GM19240 (cell line): ENCODE data around the gene ASCL5.

Experiments
- DNase-seq: peaks from one replicate; pipeline ENCODE4 v3.0.0; 2011; ENCODE audit warnings: low spot score; ENCODE audit not compliant: insufficient read length

Gene ASCL5

DNA sequence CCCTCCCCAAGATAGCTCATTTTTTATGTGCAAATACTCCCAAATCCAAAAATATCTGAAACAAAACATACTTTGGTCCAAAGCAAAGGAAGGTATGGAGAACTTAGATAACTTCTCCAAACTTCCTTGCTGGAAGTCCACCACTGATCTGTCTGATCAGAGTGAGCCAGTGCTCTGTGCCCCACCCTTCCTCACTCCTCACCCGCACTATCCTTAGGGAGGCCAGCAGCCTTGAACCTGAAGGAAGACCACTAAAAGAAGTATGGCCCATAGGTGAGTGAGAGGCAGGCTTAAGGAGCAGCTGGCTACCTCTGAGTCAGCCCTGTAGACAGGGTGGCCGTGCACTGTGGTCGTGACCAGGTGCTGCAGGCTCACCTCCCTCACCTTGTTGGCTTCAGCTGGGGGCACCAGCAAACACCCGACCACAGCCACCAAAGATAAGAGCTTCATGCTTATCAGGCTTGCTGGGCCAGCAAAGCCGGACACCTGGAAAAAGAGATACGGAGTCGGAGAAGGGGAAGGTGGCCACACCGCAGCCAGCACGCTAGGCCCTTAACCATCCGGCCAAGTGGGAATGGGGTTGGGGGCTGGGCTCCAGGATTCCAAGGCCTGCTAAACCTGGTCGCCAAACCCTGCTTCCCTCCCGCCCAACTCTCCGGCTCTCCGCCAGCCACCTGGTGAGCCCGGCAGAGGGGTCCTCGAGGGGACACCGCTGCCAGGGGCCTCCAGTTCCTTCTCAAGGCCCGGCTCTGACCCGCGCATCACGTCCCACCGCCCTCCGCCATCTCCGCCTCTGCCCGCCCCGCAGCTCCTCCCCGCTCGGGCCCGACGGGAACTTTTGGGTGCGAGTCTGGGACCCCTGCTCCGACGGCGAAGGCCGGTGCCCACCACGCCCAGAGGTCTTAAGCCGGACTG is 26.7 kb upstream of the ASCL5 start:
- DNase-seq, result peak; percentile 76

DNA sequence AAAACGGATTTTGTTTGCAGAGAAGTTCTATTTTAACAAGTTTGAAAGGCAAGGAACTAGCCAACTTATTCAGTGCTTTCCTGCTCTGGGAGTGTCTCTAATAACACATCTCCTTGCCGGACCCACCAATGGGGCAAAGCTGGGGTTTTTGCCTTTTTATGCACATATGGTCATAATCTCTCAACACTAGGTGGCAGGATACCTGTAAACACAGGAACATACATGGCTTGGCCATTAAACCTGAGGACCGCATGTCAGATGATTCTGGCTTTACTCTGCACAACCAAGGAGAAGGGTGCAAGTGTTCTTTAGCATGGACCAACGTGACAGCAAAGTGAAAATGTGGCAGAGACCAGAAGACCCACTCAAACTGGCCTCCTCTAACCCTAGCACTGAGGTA is 22.4 kb upstream of the ASCL5 start:
- peak; percentile 52 for DNase-seq

DNA sequence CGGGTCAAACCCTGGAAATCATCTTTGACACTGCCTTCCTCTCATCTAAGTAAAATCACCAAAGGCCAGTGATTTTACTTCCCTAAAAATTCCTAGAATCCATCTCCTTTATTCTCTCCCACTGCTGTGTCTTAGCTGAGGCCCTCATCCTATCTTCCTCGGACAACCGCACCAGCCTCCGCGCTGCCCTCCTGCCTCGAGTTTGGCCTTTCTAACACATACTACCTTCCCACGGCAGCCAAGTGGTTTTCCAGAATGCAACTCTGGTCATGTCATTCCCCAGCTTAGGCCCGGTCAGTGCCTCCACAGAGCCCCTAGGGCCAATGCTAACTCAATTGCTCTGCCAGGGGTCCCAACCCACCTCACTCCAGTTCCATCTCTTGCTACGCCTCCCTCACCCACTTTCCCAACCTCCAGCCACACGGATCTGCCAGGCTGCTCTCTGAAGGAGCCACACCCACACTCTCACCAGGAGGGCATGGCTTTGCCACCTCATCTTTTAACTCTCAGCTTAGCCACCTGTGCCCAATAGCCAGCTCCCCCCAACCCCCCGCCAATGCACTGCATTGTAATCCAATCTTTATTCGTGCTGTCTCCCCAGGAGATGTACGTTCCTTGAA is 20.5 kb upstream of the ASCL5 start:
- DNase-seq, result no peak

DNA sequence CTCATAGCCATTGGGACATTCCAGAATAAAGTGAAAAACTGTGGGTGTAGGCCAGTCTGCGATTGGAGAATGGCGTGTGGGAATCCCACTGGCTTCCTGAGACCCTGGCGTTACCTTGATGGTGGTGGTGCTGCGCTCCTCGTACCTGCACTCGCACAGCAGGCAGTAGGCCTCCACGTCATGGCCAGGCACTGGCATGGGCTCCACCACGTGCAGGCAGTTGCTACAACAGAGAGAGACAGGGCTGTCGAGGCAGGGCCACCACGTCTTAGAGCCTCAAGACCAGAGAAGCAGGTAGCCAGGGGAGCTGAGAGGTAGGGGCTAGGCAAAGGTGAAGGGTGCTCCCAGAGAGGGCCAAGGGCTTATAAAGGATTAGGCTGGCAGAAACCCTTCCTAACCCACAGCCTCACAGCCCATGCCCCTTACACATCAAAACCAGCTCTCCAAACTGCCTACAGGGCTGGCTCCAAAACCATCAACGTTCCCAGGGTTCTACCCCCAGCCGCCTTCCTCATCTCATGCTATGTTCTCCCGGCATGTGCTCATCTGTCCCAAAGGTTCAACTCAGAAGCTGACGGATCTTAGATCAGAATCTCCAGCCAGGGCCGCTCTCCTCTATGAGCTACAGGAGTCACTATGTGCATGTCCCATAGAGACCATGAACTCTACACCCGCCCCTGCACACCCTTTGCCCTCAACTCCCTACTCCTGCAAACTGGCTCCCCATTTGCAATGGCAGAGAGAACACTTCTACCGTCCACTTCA is 19.8 kb upstream of the ASCL5 start:
- no peak for DNase-seq

DNA sequence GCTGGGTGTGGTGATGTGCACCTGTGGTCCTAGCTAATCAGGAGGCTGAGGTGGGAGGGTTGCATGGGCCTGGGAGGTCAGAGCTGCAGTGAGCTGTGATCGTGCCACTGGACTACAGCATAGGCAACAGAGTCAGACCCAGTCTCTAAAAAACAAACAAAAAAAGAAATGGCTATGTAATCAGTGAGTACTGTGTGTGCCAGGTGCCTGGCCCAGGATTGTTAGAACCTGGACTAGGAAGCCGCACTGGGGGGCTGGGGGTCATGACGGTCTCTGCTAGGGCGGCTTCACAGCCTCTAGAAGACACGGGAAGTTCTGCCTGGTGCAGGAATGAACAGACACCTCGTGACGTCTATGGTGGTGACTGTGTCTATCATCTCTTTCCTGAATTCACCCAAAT is 18.8 kb upstream of the ASCL5 start:
- DNase-seq, result no peak

DNA sequence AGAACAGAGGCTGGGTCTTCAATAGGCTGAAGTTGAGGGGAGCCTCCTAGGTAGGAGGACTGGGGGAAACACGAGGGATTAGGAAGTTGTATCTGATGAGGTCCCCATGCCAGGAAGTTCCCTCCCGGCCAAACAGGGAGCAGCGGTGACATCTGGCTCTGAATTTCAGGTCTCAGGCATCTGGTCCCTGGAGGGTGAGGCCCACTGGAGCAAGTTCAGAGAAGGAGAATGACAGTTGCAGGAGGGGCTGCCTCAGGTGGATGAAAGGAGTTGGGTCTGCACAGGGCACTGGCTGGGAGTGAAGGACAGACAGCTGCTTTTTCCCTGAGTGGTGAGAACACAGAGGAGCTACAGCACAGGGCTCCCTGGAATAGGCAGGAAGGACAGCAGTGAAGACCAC is 18.1 kb upstream of the ASCL5 start:
- no peak for DNase-seq

DNA sequence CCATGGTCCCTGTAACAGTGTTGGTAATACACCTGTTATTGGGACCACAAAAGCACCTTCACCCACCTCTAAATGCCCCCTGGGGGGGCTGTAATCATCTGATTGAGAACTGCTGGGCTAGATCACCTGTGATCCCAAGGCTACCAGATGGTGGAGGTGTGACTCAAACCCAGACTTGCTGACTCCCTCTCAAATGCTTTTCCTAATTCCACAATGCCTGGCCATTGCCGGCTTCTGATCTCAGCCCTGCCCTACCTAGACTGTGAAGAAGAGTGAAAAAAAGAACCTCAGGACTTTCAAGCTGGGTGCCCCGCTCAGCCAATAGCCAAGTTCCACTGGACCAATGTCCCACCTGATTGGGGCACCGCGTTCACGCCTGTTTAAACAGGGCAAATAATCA is 17.7 kb upstream of the ASCL5 start:
- no peak for DNase-seq

DNA sequence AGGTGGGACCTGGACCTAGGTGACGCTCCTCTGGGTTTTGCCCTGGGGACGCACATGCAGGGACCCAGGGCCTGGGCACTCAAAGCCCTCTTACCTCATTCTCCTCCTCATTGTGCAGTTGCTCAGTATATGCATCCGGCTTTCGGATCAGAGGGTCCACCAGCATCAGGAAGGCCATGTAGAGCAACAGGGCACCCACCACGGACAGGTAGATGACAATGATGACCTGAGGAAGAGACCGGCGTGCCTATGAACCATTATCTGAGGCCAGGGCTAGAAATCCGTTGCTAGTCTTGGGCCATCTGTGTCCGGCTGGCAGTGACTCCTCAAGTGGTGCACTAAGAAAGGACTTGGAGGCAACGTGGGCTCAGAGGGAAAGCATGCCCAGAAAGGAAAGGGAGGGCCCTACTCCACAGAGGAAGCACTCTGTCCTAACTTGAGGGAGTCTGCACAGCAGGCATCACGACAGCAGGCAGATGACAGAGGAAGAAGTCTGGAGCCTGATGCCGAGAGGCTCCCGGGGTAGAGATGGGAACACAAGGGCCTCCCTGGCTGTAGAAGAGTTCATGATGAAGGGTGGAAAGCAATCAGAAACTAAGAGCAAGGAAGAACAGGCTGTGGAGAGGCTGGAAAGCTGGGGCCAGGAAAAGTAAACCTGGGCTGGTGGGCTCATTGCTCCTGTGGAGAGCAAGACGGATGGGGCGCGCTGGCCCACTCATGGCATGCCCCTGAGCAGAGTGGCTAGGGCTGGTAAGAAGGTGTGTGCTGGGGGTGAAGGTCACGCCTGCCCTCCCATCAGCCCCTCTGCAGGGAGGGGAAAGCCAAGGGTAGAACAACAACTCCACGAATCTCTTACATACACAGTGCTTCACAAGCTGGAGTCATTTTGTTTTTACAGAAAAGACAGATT is 17.0 kb upstream of the ASCL5 start:
- DNase-seq, result no peak

DNA sequence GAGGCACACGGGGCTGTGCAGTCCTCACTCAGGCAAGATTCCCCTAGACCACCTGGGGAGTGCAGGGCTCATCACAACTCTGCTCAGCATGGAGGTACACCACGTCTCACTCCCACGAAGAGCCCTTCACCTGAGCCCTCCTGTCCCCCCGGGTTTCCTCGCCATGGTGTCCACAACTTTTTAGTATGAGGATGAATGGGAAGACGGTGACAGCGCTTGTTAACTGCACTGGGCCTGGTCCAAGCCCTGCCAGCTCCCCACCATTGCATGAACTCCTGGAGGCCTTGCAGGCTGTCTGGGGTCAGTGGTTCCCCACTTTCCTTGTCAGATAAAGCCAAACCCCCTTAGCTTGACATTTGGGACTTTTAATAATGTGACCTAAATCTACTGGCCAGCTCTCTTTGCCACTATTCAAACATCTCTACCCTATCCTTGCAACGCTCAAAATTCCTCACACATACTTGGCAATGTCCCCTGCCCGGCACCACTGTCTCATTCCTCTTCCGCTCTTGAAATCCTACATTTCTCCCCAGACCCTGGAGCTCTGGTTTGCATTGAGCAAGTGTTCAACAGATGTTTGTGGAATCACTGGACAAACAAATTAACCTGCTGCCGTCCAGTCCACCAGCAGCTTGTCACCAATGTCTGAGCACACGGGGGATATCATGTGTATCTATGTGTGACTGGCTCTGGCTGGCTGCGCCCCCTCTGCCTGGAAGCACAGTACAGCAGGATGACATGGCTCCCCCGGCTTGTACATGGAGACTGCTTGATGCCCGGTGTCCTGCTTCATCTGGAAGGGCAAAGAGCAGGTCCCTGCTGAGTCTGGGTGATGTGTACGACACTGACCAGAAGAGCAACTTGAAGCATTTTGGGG is 16.1 kb upstream of the ASCL5 start:
- DNase-seq, result no peak

DNA sequence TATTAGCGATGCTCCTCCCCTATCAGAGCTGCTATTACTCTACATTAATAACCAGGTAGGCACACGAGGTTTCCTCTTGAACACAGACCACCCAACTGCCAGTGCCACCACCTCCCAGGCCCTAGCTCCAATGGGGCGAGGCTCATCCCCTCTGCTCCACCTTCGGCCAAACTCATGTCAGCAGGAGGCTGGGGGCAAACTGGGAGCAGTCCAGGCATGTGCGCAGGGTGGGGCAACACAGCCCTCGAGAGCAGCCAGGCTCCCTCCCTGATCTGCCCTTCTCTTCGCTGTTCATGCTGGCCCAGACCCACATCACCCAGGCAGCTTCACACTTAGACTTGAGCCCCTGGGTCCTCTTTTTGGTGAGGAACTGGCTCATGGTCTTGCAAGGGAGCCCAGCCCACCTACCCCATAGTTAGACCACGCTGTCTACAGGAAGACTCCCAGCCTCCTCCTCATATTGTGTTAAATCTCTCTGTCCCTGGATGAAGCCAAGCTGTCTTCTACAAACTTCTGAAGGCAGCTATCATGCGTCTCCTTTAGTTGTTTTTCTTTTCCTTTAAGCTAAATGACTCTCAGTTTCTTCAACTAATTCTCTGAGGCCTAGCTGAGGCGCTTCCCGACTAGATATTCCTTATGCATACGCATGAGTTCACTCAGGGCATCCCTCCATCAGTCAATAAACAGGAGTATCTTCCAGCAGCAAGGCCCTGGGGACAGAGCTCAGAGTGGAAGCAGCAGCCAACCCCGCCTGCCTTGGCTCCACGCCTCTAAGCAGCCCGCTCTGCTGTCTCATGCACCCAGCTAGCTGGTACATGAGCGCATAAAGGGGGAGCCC is 15.2 kb upstream of the ASCL5 start:
- no peak for DNase-seq

DNA sequence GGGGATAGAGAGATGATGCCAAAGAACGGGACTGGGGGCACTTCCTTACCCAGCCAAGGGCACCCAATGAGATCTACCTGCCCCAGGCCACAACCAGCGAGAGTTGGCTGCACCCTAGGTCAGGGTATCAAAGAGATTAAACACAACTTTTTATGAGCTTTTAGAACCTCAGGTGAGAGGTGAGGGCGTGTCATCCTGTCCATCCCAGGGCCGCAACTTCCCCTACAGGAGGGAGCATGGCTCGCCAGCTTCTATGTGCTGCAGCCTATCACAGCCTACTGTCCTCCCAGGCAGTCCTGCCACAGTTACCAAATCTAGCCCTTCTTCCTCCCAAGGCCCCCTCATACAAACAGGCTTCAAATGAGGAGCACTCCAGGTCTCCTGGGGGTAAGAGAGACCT is 14.4 kb upstream of the ASCL5 start:
- DNase-seq, result no peak

DNA sequence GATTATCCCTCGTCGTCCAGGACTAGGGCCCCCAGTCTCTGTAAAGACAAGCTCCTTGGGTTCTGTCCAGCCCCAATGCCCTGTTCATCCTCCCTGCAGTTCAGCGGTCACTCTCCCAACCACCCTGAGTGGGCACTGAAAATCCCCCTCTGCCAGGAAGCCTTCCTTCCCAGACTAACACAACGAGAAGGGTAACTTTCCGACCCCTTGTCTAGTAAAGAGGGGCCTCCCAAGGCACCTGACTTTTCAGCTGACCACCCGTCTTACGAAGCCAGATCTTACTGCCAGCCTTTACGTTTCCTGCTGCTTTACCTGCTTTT is 13.9 kb upstream of the ASCL5 start:
- no peak for DNase-seq

DNA sequence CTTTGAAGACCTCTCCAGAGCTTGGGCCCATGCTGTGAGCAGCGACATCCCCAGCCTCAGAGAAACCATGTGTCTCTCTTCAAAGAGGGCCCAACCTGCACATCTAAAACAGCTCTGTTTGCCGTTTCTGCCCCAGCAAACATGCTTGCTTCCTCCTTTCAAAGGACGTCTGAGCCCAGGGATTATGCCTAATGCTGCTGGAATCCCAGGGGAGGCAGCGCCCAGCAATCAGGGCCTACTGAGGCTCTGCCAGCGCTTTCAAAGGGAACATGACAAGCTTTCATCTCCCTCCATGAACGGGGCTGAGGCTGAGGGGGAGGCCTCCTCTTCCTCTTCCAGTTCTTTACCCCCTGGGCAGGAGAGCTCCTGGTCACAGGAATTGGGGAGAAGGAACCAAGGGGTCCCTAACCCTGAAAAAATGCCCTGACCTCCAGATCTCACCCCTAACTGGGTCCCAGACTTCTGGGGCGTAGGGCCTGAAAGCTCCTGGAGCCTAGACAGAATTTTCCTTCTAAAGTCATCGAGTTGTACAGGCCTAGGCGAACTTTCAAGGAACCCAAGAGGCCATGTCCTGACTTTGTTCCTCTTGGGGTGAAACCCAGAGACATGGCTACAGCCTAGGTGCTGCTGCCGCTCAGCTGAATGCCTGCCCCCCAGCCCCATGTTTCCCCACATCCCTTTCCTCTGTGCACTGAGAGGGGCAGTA is 13.4 kb upstream of the ASCL5 start:
- DNase-seq, result no peak

DNA sequence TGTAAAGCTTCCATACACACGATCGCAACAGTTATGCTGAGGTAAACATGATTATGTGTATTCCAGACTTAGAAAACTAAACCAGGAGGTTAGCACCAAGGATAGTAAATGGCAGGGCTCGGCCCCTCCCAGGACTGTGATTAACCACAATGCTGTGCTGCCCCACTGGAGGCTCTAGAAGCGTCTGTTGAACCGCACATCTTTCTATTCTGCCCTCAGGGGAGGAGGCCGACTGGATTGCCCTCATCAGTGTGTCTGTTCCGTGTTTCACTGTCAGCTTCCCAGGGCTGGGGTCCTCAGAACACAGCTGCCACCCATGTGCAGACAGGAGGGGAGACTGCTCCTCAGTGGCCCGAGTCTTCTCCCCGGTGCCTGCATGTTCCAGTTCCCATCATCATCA is 12.8 kb upstream of the ASCL5 start:
- DNase-seq, result no peak

DNA sequence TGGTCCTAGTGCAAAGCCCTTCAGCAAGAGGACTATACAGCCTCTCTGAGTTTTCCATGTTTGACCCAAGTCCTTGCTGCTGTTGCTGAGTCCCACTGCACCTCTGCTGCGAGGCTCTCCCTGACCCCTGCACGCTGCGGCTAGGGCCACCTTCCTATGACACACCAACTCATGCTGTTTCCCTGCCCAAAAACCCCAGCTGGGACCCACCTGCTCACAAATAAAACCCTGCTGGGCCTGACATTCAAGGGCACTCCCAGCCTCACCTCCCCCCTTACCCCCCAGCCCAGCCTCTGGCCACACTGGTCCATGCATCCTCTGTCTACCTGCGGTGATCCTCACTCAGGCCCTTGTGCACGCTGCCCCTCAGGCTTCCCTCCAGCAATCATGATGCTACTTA is 12.3 kb upstream of the ASCL5 start:
- no peak for DNase-seq

DNA sequence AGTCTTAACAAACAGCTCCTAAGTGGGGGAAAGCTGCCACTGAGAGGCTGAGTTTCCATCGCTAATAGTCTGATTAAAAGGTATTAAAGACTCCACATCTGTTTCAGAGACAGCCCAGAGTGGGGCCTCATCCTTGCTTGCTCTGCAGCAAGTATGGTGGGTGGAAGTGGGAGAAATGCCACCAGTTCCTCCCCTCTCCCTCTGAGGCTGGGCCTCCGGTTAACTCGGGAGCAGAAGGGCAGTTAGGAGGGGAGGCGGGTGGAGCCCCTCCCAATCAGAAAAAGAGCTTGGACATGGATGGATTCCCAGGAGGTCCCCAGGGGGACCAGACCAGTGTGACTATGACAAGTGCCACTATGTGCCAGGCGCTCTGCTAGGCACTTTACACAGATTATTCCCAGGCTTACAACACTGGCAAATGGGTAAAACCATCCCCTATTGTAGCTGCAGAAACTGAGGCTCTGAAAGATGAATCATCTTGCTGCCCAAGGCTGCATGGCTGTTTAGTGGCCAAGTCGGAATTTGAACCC is 11.4 kb upstream of the ASCL5 start:
- no peak for DNase-seq

DNA sequence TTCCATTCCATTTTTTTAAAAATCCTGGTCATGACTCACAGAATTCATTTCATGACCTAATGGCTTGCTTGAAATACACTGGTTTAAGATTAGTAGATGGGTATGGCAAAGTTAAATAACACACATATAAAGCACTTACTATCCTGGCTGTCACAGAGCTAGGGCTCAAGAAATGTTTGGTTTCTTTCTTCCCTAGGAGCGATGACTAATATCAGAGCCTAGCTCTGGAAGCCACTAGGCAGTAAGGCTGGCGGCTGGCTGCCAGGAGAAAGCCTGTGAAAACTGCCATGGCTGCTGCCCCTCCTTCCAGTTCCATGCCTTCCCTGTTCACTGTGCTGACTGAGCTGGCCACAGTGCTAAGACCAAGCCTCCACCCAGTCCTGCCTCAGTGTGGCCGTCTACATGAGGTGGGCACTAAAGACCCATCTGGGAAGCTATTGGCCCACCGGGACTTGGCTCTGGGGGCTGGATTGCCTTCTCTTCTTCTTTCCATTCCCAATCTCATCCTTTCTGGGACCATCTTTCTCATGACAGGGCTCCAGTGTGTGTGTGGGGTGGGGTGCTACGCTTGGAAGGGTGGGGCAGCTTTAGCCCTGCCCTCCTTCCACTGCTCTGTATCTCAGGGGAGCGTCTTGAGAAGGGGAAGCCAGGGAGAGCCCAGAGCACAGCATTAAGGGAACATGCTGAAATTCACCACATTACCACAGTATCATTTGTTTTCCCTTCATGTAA is 10.8 kb upstream of the ASCL5 start:
- DNase-seq, result no peak

DNA sequence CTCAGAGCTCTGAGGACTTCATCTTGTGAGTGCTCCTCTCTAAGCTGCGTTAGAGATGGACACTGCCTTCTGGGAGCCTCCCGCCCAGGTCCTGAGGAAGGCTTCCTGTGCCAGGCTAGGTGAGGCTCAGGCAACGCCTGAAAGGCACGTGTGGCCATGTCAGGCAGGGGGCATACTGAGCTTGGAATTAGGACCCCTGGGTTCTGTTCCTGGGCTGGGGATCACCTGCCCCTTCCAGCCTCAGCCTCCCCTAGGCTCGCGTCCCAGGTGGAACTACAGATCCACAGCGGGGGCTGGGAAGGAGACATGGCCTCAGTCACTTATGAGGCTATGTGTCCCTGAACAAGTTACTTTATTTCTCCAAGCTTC is 10.0 kb upstream of the ASCL5 start:
- DNase-seq, result no peak
